DOHH2 (cell line): ENCODE results near the gene ADH1C.

Experiments used
- H3F3A ChIP-seq: fragments of 200-600 bp; sonication (generic), shearing (Covaris generic); 2 replicates; pipeline ENCODE4 v1.6.0; 2016; ENCODE audit warnings: antibody characterized with exemption, mild to moderate bottlenecking; ENCODE audit not compliant: control insufficient read depth, insufficient read depth
- H3K27ac ChIP-seq: fragments of 200-600 bp; sonication (generic); 2 replicates; pipeline ENCODE4 v1.5.1; 2014; ENCODE audit warnings: low read depth, mild to moderate bottlenecking, low read length, moderate library complexity
- H3K27me3 ChIP-seq: fragments of 200-600 bp; sonication (generic); 2 replicates; pipeline ENCODE4 v1.6.1; 2014; ENCODE audit warnings: mild to moderate bottlenecking, low read length, mixed read lengths; ENCODE audit not compliant: control insufficient read depth
- H3K36me3 ChIP-seq: fragments of 200-600 bp; sonication (generic); 2 replicates; pipeline ENCODE4 v1.6.1; 2014; ENCODE audit warnings: mild to moderate bottlenecking, low read length, moderate library complexity, mixed read lengths; ENCODE audit not compliant: control insufficient read depth
- H3K4me1 ChIP-seq: fragments of 200-600 bp; sonication (generic); 2 replicates; pipeline ENCODE4 v1.6.1; 2014; ENCODE audit warnings: mild to moderate bottlenecking, low read length, mixed read lengths; ENCODE audit not compliant: control insufficient read depth
- H3K4me2 ChIP-seq: fragments of 200-600 bp; sonication (generic); 2 replicates; pipeline ENCODE4 v1.6.0; 2014; ENCODE audit warnings: mild to moderate bottlenecking, low read length, moderate library complexity
- H3K4me3 ChIP-seq: fragments of 200-600 bp; sonication (generic); 2 replicates; pipeline ENCODE4 v1.5.1; 2014; ENCODE audit warnings: mild to moderate bottlenecking, low read length, mixed read lengths
- H3K79me2 ChIP-seq: fragments of 200-600 bp; sonication (generic); 2 replicates; pipeline ENCODE4 v1.6.1; 2014; ENCODE audit warnings: mild to moderate bottlenecking, low read length, mixed read lengths; ENCODE audit not compliant: control insufficient read depth
- H3K9me2 ChIP-seq: fragments of 200-600 bp; sonication (generic); replicated peaks from 2 replicates; pipeline ENCODE4 v1.6.1; 2014; ENCODE audit warnings: mild to moderate bottlenecking, low read length, mixed read lengths; ENCODE audit not compliant: control insufficient read depth
- H3K9me3 ChIP-seq: fragments of 200-600 bp; sonication (generic); 2 replicates; pipeline ENCODE4 v1.6.1; 2014; ENCODE audit warnings: antibody characterized with exemption, low read length, mixed read lengths; ENCODE audit not compliant: control insufficient read depth, insufficient read depth
- H4K20me1 ChIP-seq: fragments of 200-600 bp; sonication (generic); 2 replicates; pipeline ENCODE4 v1.6.0; 2014; ENCODE audit warnings: low read depth, mild to moderate bottlenecking, antibody characterized with exemption, low read length, moderate library complexity; ENCODE audit not compliant: control insufficient read depth, insufficient read depth
- CTCF ChIP-seq: fragments of 200-600 bp; sonication (generic); IDR thresholded peaks from one replicate; pipeline ENCODE4 v1.5.1; 2014; ENCODE audit warnings: antibody characterized with exemption, mild to moderate bottlenecking, low read depth, low read length; ENCODE audit not compliant: poor library complexity, severe bottlenecking
- EZH2phosphoT487 ChIP-seq: fragments of 200-600 bp; sonication (generic); IDR thresholded peaks from 2 replicates; pipeline ENCODE4 v1.6.1; 2017; ENCODE audit warnings: borderline replicate concordance, mild to moderate bottlenecking, antibody characterized with exemption, low read length, moderate library complexity, mixed read lengths

The ADH1C gene

GRCh38 chr4:99314211-99314610 is 38.3 kb downstream of the ADH1C start:
- Histone ChIP-seq H3K27ac (no peak overlapping the region), H3K4me1 (no peaks in the 10 kb centered on the region), H3K79me2 (no peaks in the 10 kb centered on the region), H3K4me2 (no peak overlapping the region), H3K36me3 (no peaks in the 10 kb centered on the region), H3K9me2 (no peaks in the 10 kb centered on the region), H3K27me3 (no peaks in the 10 kb centered on the region), H3K4me3 (no peak overlapping the region), H4K20me1 (no peaks in the 10 kb centered on the region), H3F3A (no peaks in the 10 kb centered on the region), H3K9me3 (no peaks in the 10 kb centered on the region)
- TF ChIP-seq CTCF, result no peak
- no peak for TF ChIP-seq EZH2phosphoT487

DNA sequence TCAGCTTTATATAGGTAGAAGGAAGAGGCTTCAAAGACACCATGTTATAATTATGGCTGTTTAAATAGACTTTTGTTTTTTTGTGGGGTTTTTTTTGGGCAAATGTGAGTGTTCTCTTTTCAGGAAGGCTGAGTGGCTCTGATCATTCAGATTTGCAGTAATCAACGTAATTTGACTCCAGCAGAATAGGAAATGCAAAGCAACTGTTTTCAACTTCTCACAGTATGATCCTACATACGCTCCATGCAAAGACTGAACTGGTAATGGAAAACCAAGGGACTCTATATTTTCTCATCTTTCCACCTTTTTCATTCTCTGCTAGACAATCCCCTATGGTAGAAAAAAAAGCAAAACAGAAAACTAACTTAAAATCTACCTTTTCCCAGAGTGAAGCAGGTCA is 42.2 kb downstream of the ADH1C start:
- Histone ChIP-seq H3K27me3 (no peaks in the 10 kb centered on the region), H3K4me3 (no peak overlapping the region), H4K20me1 (no peaks in the 10 kb centered on the region), H3K9me2 (no peaks in the 10 kb centered on the region), H3K4me2 (no peak overlapping the region), H3K79me2 (no peaks in the 10 kb centered on the region), H3K36me3 (no peaks in the 10 kb centered on the region), H3F3A (no peaks in the 10 kb centered on the region), H3K27ac (no peak overlapping the region), H3K4me1 (no peaks in the 10 kb centered on the region), H3K9me3 (no peaks in the 10 kb centered on the region)
- TF ChIP-seq EZH2phosphoT487 (no peak), CTCF (no peak)

GRCh38 chr4:99305638-99306400 is 46.7 kb downstream of the ADH1C start:
- Histone ChIP-seq H3K36me3 (no peaks in the 10 kb centered on the region), H3K9me3 (no peaks in the 10 kb centered on the region), H3K9me2 (no peaks in the 10 kb centered on the region), H3K27me3 (no peaks in the 10 kb centered on the region), H4K20me1 (no peaks in the 10 kb centered on the region), H3K79me2 (no peaks in the 10 kb centered on the region), H3K4me3 (no peak overlapping the region), H3K4me1 (no peaks in the 10 kb centered on the region), H3K4me2 (no peak overlapping the region), H3F3A (no peaks in the 10 kb centered on the region), H3K27ac (no peak overlapping the region)
- TF ChIP-seq CTCF (no peak), EZH2phosphoT487 (no peak)
